Subcutaneous adipose tissue (tissue), 4 donors: ENCODE measurements around the gene KCNH8. TPM values are rescaled to one million over a fixed set of nuclear protein-coding genes. Genes with fewer than 3 reads are reported as not detected.

ENCODE experiments used
- CTCF ChIP-seq: fragments of 450-650 bp; IDR thresholded peaks from one replicate; pipeline ENCODE4 v1.5.1; 2016; ENCODE audit warnings: low read depth, mild to moderate bottlenecking, control low read depth, antibody characterized with exemption, moderate library complexity
- total RNA-seq, 4 donors: library from RNA; depleted of rRNA; stranded (reverse); fragments of >200 nt; gene quantifications; one replicate each; pipeline ENCODE4 v1.1.0, GENCODE V29; 2016

Gene KCNH8
- total RNA-seq, 4 donors from 2014 or later: not detected

DNA sequence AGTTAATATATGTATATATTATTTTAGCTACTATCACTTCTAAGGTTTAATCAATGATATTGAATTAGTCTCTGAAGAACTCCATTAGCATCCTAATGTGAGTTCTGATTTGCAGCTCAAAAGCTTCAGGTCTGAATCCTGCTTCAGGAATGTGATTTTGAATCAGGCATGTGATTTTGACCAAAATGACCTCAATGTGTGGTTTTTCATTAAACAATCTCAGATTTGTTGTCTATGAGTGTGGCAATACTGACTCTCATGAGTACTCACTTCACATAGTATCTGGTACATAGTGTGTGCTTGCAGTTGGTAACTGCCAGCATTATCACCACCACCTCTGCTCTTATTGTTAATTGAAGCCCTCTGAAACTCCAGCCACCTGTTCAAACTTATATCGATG is 251.0 kb downstream of the KCNH8 start:
- TF ChIP-seq CTCF: no peak

DNA sequence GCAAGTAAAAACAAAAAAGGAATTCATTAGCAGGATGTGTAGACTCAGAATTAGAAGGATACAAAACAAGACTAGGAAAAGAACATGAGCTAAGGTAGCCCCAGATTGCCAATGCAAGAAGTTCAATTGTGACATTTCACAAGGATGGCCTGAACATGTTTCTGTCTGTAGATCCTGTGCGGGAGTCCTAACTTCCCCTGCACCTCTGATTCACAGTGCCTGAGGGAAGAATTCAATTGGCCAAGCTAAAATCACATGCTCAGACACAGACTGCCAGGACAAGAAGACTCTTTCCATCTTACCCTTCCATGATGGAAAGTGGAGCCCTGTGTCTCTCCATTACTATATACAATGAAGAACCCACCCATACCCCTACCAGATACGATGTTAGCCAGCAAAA is 251.5 kb downstream of the KCNH8 start:
- TF ChIP-seq CTCF: no peak

DNA sequence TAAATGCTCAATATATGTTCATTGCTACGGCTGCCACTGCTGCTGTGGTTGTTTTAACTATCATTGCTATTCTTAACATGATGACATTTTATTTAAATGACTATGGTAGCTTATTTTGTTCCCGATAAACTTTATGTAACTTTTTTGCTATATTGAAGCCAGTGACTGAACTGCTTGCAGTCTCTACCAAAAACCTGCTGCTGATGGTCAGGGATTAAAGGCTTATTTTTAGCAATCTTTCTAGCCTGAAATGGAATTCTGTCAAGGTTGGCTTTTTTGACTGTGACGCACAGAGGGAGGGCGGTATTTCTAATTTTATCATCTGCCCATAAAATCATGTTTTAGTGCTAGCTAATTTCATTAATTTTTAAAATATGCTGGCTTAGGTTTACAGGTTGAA is 271.8 kb downstream of the KCNH8 start:
- TF ChIP-seq CTCF: no peak

DNA sequence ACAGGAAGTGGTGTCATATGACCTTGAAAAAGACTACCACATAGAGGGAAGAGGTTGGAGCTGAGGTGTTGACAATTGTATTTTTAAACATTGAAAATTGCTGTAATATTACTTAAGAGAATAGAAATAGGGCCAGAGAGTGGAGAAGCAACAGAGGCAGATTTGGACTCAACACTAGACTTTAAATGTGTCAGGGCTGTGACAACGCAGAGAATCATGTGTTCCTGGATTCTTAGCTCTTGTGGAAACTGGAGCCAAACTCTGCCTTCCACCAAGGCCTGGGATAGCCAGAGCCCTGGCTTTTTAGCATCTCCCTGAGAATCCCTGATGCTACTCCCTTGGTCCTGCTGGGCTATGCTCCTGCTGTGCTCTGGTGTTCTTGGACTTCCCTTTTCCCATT is 277.5 kb downstream of the KCNH8 start:
- no peak for TF ChIP-seq CTCF

- TF ChIP-seq CTCF: no peak
These were observed 279.3 kb downstream of the KCNH8 start for GRCh38 chr3:19427422-19428149.

- no peak for TF ChIP-seq CTCF
These were observed 280.4 kb downstream of the KCNH8 start for GRCh38 chr3:19428729-19429128.

- no peak for TF ChIP-seq CTCF
These were observed 284.4 kb downstream of the KCNH8 start for GRCh38 chr3:19432669-19433068.
